ENCODE data around the gene ARHGEF37.

DNA sequence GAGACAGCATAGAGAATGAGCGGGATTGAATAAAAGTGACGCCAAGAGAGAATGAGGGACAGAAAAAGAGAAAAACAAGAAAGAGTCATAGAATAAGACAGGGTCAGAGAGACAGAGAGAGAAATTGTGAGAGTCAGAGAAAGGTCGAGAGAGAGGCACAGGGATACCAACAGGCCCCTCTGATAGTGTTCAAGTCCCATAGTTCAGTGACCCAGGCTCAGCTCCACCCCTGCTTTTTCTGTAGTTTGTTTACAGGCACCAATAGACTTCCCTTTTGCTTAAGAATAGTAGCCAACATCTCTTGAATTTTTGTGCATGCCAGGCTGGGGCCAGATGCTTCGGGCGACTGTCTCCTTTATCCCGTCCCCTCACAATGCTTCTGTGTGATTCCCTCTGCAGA is 62.5 kb downstream of the ARHGEF37 start:
- TF ChIP-seq, protein P1, sequence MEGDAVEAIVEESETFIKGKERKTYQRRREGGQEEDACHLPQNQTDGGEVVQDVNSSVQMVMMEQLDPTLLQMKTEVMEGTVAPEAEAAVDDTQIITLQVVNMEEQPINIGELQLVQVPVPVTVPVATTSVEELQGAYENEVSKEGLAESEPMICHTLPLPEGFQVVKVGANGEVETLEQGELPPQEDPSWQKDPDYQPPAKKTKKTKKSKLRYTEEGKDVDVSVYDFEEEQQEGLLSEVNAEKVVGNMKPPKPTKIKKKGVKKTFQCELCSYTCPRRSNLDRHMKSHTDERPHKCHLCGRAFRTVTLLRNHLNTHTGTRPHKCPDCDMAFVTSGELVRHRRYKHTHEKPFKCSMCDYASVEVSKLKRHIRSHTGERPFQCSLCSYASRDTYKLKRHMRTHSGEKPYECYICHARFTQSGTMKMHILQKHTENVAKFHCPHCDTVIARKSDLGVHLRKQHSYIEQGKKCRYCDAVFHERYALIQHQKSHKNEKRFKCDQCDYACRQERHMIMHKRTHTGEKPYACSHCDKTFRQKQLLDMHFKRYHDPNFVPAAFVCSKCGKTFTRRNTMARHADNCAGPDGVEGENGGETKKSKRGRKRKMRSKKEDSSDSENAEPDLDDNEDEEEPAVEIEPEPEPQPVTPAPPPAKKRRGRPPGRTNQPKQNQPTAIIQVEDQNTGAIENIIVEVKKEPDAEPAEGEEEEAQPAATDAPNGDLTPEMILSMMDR (IDR thresholded peaks at IDR 0.05; ENCODE audit: control extremely low read depth in 1 of 3, insufficient read depth in 1 of 3, low read depth in 1 of 3, low read length in 3 of 3): no peak
- no peak for TF ChIP-seq RNF2 (IDR thresholded peaks at IDR 0.05; ENCODE audit: borderline replicate concordance, low read depth, low read length, missing control alignments, poor library complexity, severe bottlenecking)
- no peak for TF ChIP-seq POLR2AphosphoS5 (IDR thresholded peaks at IDR 0.05; ENCODE audit: low read depth, low read length)
- no peak for TF ChIP-seq SIRT6 (IDR thresholded peaks at IDR 0.05; ENCODE audit: low read length)
- no peak for TF ChIP-seq POLR2A (IDR thresholded peaks at IDR 0.05; ENCODE audit: control extremely low read depth in 1 of 2, low read depth in 2 of 2, low read length in 2 of 2)
- no peak for TF ChIP-seq GABPA (IDR thresholded peaks at IDR 0.05; ENCODE audit: borderline replicate concordance, insufficient read depth, low read length)
